Loucy (cell line): ENCODE results near the gene ARHGAP26.

ENCODE experiments used
- EZH2phosphoT487 ChIP-seq: fragments of 200-600 bp; IDR thresholded peaks from 2 replicates; pipeline ENCODE4 v1.6.1; 2018; ENCODE audit warnings: antibody characterized with exemption, mild to moderate bottlenecking, moderate library complexity, borderline replicate concordance
- TF ChIP-seq, protein P1 (sequence below): fragments of 200-600 bp; sonication (generic); conservative IDR thresholded peaks from 2 replicates; pipeline ENCODE4 v1.5.1; 2014; ENCODE audit warnings: mild to moderate bottlenecking, antibody characterized with exemption, low read length

GRCh38 chr5:143168171-143168741 lies 398.1 kb downstream of the ARHGAP26 start:
- TF ChIP-seq, protein P1, sequence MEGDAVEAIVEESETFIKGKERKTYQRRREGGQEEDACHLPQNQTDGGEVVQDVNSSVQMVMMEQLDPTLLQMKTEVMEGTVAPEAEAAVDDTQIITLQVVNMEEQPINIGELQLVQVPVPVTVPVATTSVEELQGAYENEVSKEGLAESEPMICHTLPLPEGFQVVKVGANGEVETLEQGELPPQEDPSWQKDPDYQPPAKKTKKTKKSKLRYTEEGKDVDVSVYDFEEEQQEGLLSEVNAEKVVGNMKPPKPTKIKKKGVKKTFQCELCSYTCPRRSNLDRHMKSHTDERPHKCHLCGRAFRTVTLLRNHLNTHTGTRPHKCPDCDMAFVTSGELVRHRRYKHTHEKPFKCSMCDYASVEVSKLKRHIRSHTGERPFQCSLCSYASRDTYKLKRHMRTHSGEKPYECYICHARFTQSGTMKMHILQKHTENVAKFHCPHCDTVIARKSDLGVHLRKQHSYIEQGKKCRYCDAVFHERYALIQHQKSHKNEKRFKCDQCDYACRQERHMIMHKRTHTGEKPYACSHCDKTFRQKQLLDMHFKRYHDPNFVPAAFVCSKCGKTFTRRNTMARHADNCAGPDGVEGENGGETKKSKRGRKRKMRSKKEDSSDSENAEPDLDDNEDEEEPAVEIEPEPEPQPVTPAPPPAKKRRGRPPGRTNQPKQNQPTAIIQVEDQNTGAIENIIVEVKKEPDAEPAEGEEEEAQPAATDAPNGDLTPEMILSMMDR: no peak
- no peak for TF ChIP-seq EZH2phosphoT487
